Right ventricle myocardium inferior (tissue), 1 donor: Measurements from ENCODE around the gene PKIG. TPM values are rescaled to one million over a fixed set of nuclear protein-coding genes. Genes with fewer than 3 reads are reported as not detected.

Experiments
- ATAC-seq: fragments of 200-7000 bp; cut with Tn5 transposase; one replicate; pipeline ENCODE4 v1.9.1; 2020; ENCODE audit warnings: mild to moderate bottlenecking, moderate library complexity
- DNase-seq: peaks from one replicate; pipeline ENCODE4 v3.0.0; 2021; ENCODE audit errors: missing footprints
- intact Hi-C: fragments of 100-400 bp; cut with DNase I; formaldehyde crosslinking; loops from one replicate; pipeline ENCODE4 v1.11.0; 2022
- total RNA-seq: library from RNA; stranded (reverse); fragmentation: NEBNext Ultra II Directional; extraction: Animal tissue kit (Norgen Biotek cat#: 25700); gene quantifications from one replicate; pipeline ENCODE4 v1.2.1, GENCODE V29; 2021
- donor health status: DM: no; HTN: yes; CAD: no; lungs with severe emphysema.

Gene PKIG
- total RNA-seq, 1 donor from 2014 or later, result 206 TPM

GRCh38 chr20:44609516-44610312, 27.3 kb downstream of the PKIG start:
- ATAC-seq, result peak; percentile 94
- intact Hi-C loops, result loop anchor here (1.0 to 5.0 kb wide), 6 partner anchors 33 to 392 kb away; partner anchors contain the start of gene TTPAL
- DNase-seq, result peak; percentile 92

GRCh38 chr20:44610313-44610962, 28.1 kb downstream of the PKIG start:
- intact Hi-C loops, result loop anchor here (1.0 to 5.0 kb wide), 6 partner anchors 34 to 393 kb away; partner anchors contain the start of gene TTPAL
- ATAC-seq (peak; percentile 4), DNase-seq (no peak)

GRCh38 chr20:44613575-44613974, 31.2 kb downstream of the PKIG start:
- DNase-seq (no peak), ATAC-seq (no peak)
- intact Hi-C loops, result loop anchor here (5.0 kb wide), 1 partner anchor 396 kb away; no protein-coding TSS in a partner anchor

GRCh38 chr20:44614525-44614924, 32.1 kb downstream of the PKIG start:
- DNase-seq, result no peak
- peak; percentile 40 for ATAC-seq
- intact Hi-C loops, result loop anchor here (5.0 kb wide), 1 partner anchor 397 kb away; no protein-coding TSS in a partner anchor

GRCh38 chr20:44615169-44615791, 32.9 kb downstream of the PKIG start:
- DNase-seq, result peak; percentile 61
- peak; percentile 44 for ATAC-seq
- intact Hi-C loops, result loop anchor here (5.0 kb wide), 1 partner anchor 37 kb away; the partner anchor contains the start of gene ADA

- DNase-seq (no peak), ATAC-seq (peak; percentile 6)
- intact Hi-C loops, result loop anchor here (5.0 kb wide), 1 partner anchor 36 kb away; the partner anchor contains the start of gene ADA
Measured at GRCh38 chr20:44615876-44616603, 33.7 kb downstream of the PKIG start.

- ATAC-seq, result peak; percentile 27
- intact Hi-C loops, result loop anchor here (5.0 kb wide), 1 partner anchor 36 kb away; the partner anchor contains the start of gene ADA
- DNase-seq, result peak; percentile 76
Measured at GRCh38 chr20:44616604-44616964, 34.2 kb downstream of the PKIG start.

- ATAC-seq (no peak), DNase-seq (peak; percentile 69)
- intact Hi-C loops, result loop anchor here (5.0 kb wide), 1 partner anchor 34 kb away; the partner anchor contains the start of gene ADA
Measured at GRCh38 chr20:44618318-44618731, 35.9 kb downstream of the PKIG start.

GRCh38 chr20:44619294-44619693, 36.9 kb downstream of the PKIG start:
- intact Hi-C loops, result loop anchor here (5.0 kb wide), 1 partner anchor 33 kb away; the partner anchor contains the start of gene ADA
- DNase-seq (peak; percentile 27), ATAC-seq (no peak)

- peak; percentile 20 for DNase-seq
- intact Hi-C loops, result no loop called here
- ATAC-seq, result no peak
Measured at GRCh38 chr20:44620030-44620429, 37.7 kb downstream of the PKIG start.

GRCh38 chr20:44621325-44621724, 38.9 kb downstream of the PKIG start:
- DNase-seq (peak; percentile 11), ATAC-seq (no peak)
- intact Hi-C loops, result no loop called here

- intact Hi-C loops, result no loop called here
- peak; percentile 56 for DNase-seq
- ATAC-seq, result no peak
Measured at GRCh38 chr20:44621939-44622338, 39.6 kb downstream of the PKIG start.

- DNase-seq (peak; percentile 32), ATAC-seq (no peak)
- intact Hi-C loops, result no loop called here
Measured at GRCh38 chr20:44622501-44623270, 40.3 kb downstream of the PKIG start.

GRCh38 chr20:44624152-44624551, 41.8 kb downstream of the PKIG start:
- ATAC-seq (no peak), DNase-seq (no peak)
- intact Hi-C loops, result no loop called here

- intact Hi-C loops, result no loop called here
- no peak for ATAC-seq
- peak; percentile 6 for DNase-seq
Measured at GRCh38 chr20:44624743-44625271, 42.4 kb downstream of the PKIG start.

GRCh38 chr20:44625361-44625760, 43.0 kb downstream of the PKIG start:
- ATAC-seq, result no peak
- intact Hi-C loops, result no loop called here

GRCh38 chr20:44626278-44626677, 43.9 kb downstream of the PKIG start:
- ATAC-seq, result no peak
- intact Hi-C loops, result no loop called here
- DNase-seq, result peak; percentile 5

More at GRCh38 chr20:44625361-44625760, 43.0 kb downstream of the PKIG start:
- peak; percentile 50 for DNase-seq
